ENCODE data around the gene PDGFA. TPM values are rescaled to one million over a fixed set of nuclear protein-coding genes. Genes with fewer than 3 reads are reported as not detected.

PDGFA gene
- total RNA-seq, 1 experiment from 2014 or later: 35.8 TPM

DNA sequence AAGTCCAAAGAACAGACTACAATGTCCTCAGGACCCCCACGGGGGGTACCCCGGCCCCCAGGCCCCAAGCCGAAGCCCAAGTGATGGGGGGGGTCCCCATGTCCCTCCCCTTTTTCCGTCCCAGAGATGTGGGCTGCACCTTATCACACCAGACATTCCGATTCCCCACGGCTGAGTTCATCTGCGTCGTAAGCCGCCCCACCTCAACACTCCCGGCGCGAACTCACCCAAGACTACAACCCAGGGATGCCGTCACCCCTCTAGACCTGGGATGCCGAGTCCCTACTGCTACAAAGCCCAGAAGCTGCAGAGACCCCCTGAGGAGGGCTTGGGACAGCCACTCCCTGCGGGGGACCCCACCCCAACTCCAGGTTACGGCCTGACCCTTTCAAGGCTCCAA is 14.5 kb downstream of the PDGFA start:
- H2BK5ac ChIP-seq (ENCODE audit: insufficient read length, low read length): no peak overlapping the region
- Mint-ChIP-seq H3K4me1 (no peaks in the 10 kb centered on the region), H3K4me3 (no peak overlapping the region), H3K27me3 (ENCODE audit: low read depth) (no peaks in the 10 kb centered on the region), H3K9me3 (no peaks in the 10 kb centered on the region; a peak in 1 of 5 replicates), H3K27ac (peak overlapping the region; percentile 89 to 94 (median 91); a peak in 5 of 7 replicates), H3K36me3 (ENCODE audit: insufficient read depth in 1 of 3, low read depth in 3 of 3) (peaks cover 19 to 33% (median 24%) of the 10 kb centered on the region in 3 experiments; a peak in 6 of 7 replicates)
- H3K79me2 ChIP-seq (ENCODE audit: insufficient read depth, low read length): no peaks in the 10 kb centered on the region
- H3K23ac ChIP-seq (ENCODE audit: insufficient read length, low read depth, low read length): no peak overlapping the region
- H4K20me1 ChIP-seq (ENCODE audit: control insufficient read depth, insufficient read depth, insufficient read length): no peaks in the 10 kb centered on the region
- no CpG with 5 or more reads among the region's 16 CpGs for WGBS (ENCODE audit: extremely low coverage, insufficient read length, low lambda C conversion rate)
- H2BK15ac ChIP-seq (ENCODE audit: low read depth, low read length): no peak overlapping the region
- no peak overlapping the region for H3K9ac ChIP-seq (ENCODE audit: extremely low read depth, insufficient read length, low read length)
- no peak overlapping the region for H3K56ac ChIP-seq (ENCODE audit: insufficient read length, low read depth, low read length)
- no peak overlapping the region for H3K4me2 ChIP-seq (ENCODE audit: insufficient read depth, insufficient read length, low read length)
- no peaks in the 10 kb centered on the region for H3K79me1 ChIP-seq (ENCODE audit: insufficient read depth, low read depth, low read length, poor library complexity, severe bottlenecking)
- H4K5ac ChIP-seq (ENCODE audit: insufficient read length, low read depth, low read length): no peak overlapping the region
- no peak for DNase-seq
- no peak overlapping the region for H2BK20ac ChIP-seq (ENCODE audit: low read depth, low read length, poor library complexity, severe bottlenecking)
- no peak overlapping the region for H4K8ac ChIP-seq (replicated peaks; ENCODE audit: insufficient read length, low read depth, low read length)
- no peak overlapping the region for H3K18ac ChIP-seq (ENCODE audit: insufficient read length, low read depth, low read length)
- no peak overlapping the region for H2AFZ ChIP-seq (ENCODE audit: low read length)
- no peaks in the 10 kb centered on the region for H3K23me2 ChIP-seq (ENCODE audit: insufficient read length, low read depth, low read length, poor library complexity, severe bottlenecking)
- no peaks in the 10 kb centered on the region for H3K4me1 ChIP-seq (ENCODE audit: insufficient read depth, low read length)
- no peak overlapping the region for H2AK5ac ChIP-seq (ENCODE audit: insufficient read length, low read length)
- H3K27ac ChIP-seq (ENCODE audit: insufficient read length, low read depth, low read length): no peak overlapping the region
- H4K91ac ChIP-seq (ENCODE audit: insufficient read length, low read depth, low read length): no peak overlapping the region
- no peaks in the 10 kb centered on the region for H3K27me3 ChIP-seq (ENCODE audit: insufficient read depth, low read length)
- TF ChIP-seq, protein P1, sequence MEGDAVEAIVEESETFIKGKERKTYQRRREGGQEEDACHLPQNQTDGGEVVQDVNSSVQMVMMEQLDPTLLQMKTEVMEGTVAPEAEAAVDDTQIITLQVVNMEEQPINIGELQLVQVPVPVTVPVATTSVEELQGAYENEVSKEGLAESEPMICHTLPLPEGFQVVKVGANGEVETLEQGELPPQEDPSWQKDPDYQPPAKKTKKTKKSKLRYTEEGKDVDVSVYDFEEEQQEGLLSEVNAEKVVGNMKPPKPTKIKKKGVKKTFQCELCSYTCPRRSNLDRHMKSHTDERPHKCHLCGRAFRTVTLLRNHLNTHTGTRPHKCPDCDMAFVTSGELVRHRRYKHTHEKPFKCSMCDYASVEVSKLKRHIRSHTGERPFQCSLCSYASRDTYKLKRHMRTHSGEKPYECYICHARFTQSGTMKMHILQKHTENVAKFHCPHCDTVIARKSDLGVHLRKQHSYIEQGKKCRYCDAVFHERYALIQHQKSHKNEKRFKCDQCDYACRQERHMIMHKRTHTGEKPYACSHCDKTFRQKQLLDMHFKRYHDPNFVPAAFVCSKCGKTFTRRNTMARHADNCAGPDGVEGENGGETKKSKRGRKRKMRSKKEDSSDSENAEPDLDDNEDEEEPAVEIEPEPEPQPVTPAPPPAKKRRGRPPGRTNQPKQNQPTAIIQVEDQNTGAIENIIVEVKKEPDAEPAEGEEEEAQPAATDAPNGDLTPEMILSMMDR (conservative IDR thresholded peaks at IDR 0.05): no peak
- H2BK120ac ChIP-seq (ENCODE audit: low read depth, low read length, poor library complexity, severe bottlenecking): no peak overlapping the region
- H3T11ph ChIP-seq (ENCODE audit: low read length): no peak overlapping the region
- no peaks in the 10 kb centered on the region for H3K9me3 ChIP-seq (ENCODE audit: control insufficient read depth, low read depth, low read length)
- H3K14ac ChIP-seq (ENCODE audit: insufficient read depth, low read length): no peak overlapping the region
- H2BK12ac ChIP-seq (ENCODE audit: insufficient read length, low read depth, low read length): no peak overlapping the region
- no peak overlapping the region for H3K4ac ChIP-seq (ENCODE audit: low read depth, low read length)

Measured in H9 (cell line).